GM23338 (cell line): ENCODE data around the gene EXOC4. TPM values are rescaled to one million over a fixed set of nuclear protein-coding genes. Genes with fewer than 3 reads are reported as not detected.

Experiments
- ATAC-seq: fragments of 200-7000 bp; cut with Tn5 transposase; 3 replicates; pipeline ENCODE4 v1.9.1; 2020
- DNase-seq: peaks from one replicate; pipeline ENCODE4 v3.0.0-alpha.2; 2015; ENCODE audit warnings: low spot score
- H2AFZ ChIP-seq: fragments of 200-600 bp; sonication (generic); 2 replicates; pipeline ENCODE4 v1.8.0; 2016; ENCODE audit warnings: antibody characterized with exemption, mild to moderate bottlenecking, moderate library complexity
- H3F3A ChIP-seq: fragments of 200-600 bp; sonication (generic); replicated peaks from 2 replicates; pipeline ENCODE4 v1.8.0; 2017; ENCODE audit warnings: antibody characterized with exemption, mixed run types, low read depth
- H3K27ac ChIP-seq: fragments of 200-600 bp; sonication (generic); 2 replicates; pipeline ENCODE4 v1.6.1; 2016; ENCODE audit warnings: low read depth
- H3K27me3 ChIP-seq: fragments of 200-600 bp; sonication (generic); 2 replicates; pipeline ENCODE4 v1.8.0; 2016; ENCODE audit warnings: mild to moderate bottlenecking, mixed run types, moderate library complexity; ENCODE audit not compliant: insufficient read depth
- H3K36me3 ChIP-seq: fragments of 200-600 bp; sonication (generic); 2 replicates; pipeline ENCODE4 v1.8.0; 2016; ENCODE audit warnings: mild to moderate bottlenecking; ENCODE audit not compliant: insufficient read depth
- H3K4me1 ChIP-seq: fragments of 200-600 bp; sonication (generic); 2 replicates; pipeline ENCODE4 v1.8.0; 2016; ENCODE audit warnings: mild to moderate bottlenecking, moderate library complexity; ENCODE audit not compliant: insufficient read depth
- H3K4me2 ChIP-seq: fragments of 200-600 bp; sonication (generic); 2 replicates; pipeline ENCODE4 v1.7.1; 2017; ENCODE audit warnings: mixed run types
- H3K4me3 ChIP-seq: fragments of 200-600 bp; sonication (generic); 2 replicates; pipeline ENCODE4 v1.6.1; 2016; ENCODE audit warnings: mixed run types
- H3K79me2 ChIP-seq: fragments of 200-600 bp; sonication (generic); replicated peaks from 2 replicates; pipeline ENCODE4 v1.8.0; 2017; ENCODE audit warnings: mild to moderate bottlenecking; ENCODE audit not compliant: insufficient read depth
- H3K9me2 ChIP-seq: fragments of 200-600 bp; sonication (generic); 2 replicates; pipeline ENCODE4 v1.8.0; 2017; ENCODE audit not compliant: insufficient read depth
- H4K20me1 ChIP-seq: fragments of 200-600 bp; sonication (generic); replicated peaks from 2 replicates; pipeline ENCODE4 v1.8.0; 2017; ENCODE audit warnings: mild to moderate bottlenecking; ENCODE audit not compliant: insufficient read depth
- H3K27ac Mint-ChIP-seq: 2 replicates; pipeline ENCODE4 v1.8.0; 2020; ENCODE audit warnings: inconsistent platforms, mild to moderate bottlenecking, moderate library complexity, mixed read lengths
- H3K27me3 Mint-ChIP-seq: 3 replicates; pipeline ENCODE4 v1.8.0; 2022; ENCODE audit warnings: low read depth, mild to moderate bottlenecking, moderate library complexity, mixed read lengths, inconsistent platforms; ENCODE audit not compliant: insufficient read depth, poor library complexity
- H3K36me3 Mint-ChIP-seq: 3 replicates; pipeline ENCODE4 v1.8.0; 2021; ENCODE audit warnings: low read depth, mild to moderate bottlenecking, inconsistent platforms, moderate library complexity, mixed read lengths
- H3K4me1 Mint-ChIP-seq: 3 replicates; pipeline ENCODE4 v1.8.0; 2020; ENCODE audit warnings: mild to moderate bottlenecking, inconsistent platforms, mixed read lengths
- H3K4me3 Mint-ChIP-seq: 3 replicates; pipeline ENCODE4 v1.8.0; 2021; ENCODE audit warnings: moderate library complexity, mild to moderate bottlenecking, inconsistent platforms, mixed read lengths
- H3K9me3 Mint-ChIP-seq: 3 replicates; pipeline ENCODE4 v1.8.0; 2020; ENCODE audit warnings: moderate library complexity, mild to moderate bottlenecking, inconsistent platforms, mixed read lengths
- CREB1 ChIP-seq: fragments of 250-450 bp; sonication (Bioruptor Pico); IDR thresholded peaks from 2 replicates; pipeline ENCODE4 v1.5.0; 2020; ENCODE audit warnings: low read depth, mild to moderate bottlenecking, moderate library complexity
- EZH2 ChIP-seq: fragments of 200-600 bp; sonication (generic); IDR thresholded peaks from one replicate; pipeline ENCODE4 v1.8.0; 2017; ENCODE audit warnings: antibody characterized with exemption, mild to moderate bottlenecking, low read depth; ENCODE audit not compliant: unreplicated experiment
- EZH2phosphoT487 ChIP-seq: fragments of 200-600 bp; sonication (generic); IDR thresholded peaks from one replicate; pipeline ENCODE4 v1.8.1; 2018; ENCODE audit warnings: antibody characterized with exemption; ENCODE audit not compliant: unreplicated experiment
- JUNB ChIP-seq: IDR thresholded peaks from one replicate; pipeline ENCODE4 v1.6.1; 2016; ENCODE audit warnings: antibody characterized with exemption; ENCODE audit not compliant: unreplicated experiment
- NANOG ChIP-seq: IDR thresholded peaks from 2 replicates; pipeline ENCODE4 v1.6.1; 2016; ENCODE audit warnings: antibody characterized with exemption, borderline replicate concordance
- POLR2AphosphoS5 ChIP-seq: IDR thresholded peaks from 2 replicates; pipeline ENCODE4 v1.6.1; 2016; ENCODE audit warnings: antibody characterized with exemption, low read depth
- STAT1 ChIP-seq: IDR thresholded peaks from one replicate; pipeline ENCODE4 v1.6.1; 2016; ENCODE audit warnings: antibody characterized with exemption; ENCODE audit not compliant: unreplicated experiment
- ZNF114 ChIP-seq: fragments of 250-450 bp; sonication (Bioruptor Pico); IDR thresholded peaks from 2 replicates; pipeline ENCODE4 v1.5.0; 2020; ENCODE audit warnings: mild to moderate bottlenecking, moderate library complexity
- ZNF331 ChIP-seq: fragments of 250-450 bp; sonication (Bioruptor Pico); IDR thresholded peaks from 2 replicates; pipeline ENCODE4 v1.5.0; 2020; ENCODE audit warnings: low read depth, mild to moderate bottlenecking, moderate library complexity
- polyA plus RNA-seq: library from polyadenylated mRNA; unstranded; fragments of >200 nt; fragmentation: Nextera tagmentation; extraction: Ambion mirVana; gene quantifications from 2 replicates; pipeline ENCODE4 v1.2.1, GENCODE V29; 2016
- total RNA-seq: library from RNA; depleted of rRNA; stranded (reverse); fragments of >200 nt; shearing (Covaris generic); gene quantifications from 2 replicates; pipeline ENCODE4 v1.2.3, GENCODE V29; 2014
- TF ChIP-seq, protein P1 (sequence below): IDR thresholded peaks from one replicate; pipeline ENCODE4 v1.6.1; 2018; ENCODE audit warnings: antibody characterized with exemption; ENCODE audit not compliant: unreplicated experiment
- TF ChIP-seq, protein P2 (sequence below): fragments of 250-450 bp; sonication (Bioruptor Pico); IDR thresholded peaks from 2 replicates; pipeline ENCODE4 v1.5.0; 2020; ENCODE audit warnings: mild to moderate bottlenecking, moderate library complexity
- TF ChIP-seq, protein P3 (sequence below), 2 experiments: fragments of 200-600 bp in 1 of 2; sonication (generic) in 1 of 2; conservative IDR thresholded peaks; 2 replicates each; pipeline versions ENCODE4 v1.5.1 to v1.6.1; 2016 to 2017; ENCODE audit warnings: antibody characterized with exemption in 2 of 2, low read depth in 2 of 2, mild to moderate bottlenecking in 2 of 2, moderate library complexity in 1 of 2
- TF ChIP-seq, protein P4 (sequence below): IDR thresholded peaks from 2 replicates; pipeline ENCODE4 v1.6.1; 2016; ENCODE audit warnings: antibody characterized with exemption

EXOC4 gene
- total and polyA plus RNA-seq, 2 experiments from 2014 or later = 37.5 to 52.7 TPM

DNA sequence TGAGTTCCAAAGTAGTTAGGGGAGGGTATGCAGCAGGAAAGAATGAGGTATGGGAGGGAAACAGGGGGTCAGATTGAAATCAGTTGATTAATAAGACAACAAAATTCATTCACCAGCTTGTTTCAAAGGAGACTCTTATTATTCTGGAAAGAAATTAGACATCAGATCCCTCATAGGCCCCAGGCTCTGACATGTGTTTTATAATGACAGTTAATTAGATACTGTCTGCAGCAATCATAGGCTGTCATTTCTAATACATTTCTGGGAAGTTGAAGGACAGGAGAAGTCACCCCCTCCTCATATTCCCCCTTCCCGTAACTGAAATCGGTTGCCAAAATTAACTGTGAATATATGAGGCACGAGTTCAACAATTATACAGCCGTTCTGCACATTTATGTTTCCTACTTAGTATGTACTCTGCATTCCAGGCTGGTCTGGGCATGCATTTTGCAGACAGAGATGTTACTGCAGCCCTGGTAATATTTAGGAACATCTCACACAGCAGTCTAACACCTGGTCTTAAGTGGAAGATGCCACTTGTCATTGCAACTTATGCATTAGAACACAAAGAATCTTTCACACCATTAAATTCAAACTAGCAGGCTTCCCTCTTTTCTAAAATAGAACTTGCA, 519.0 kb downstream of the EXOC4 start:
- Histone ChIP-seq H4K20me1 (0 out of 2 replicates have a peak, but pooled peaks cover 5% of the 10 kb centered on the region), H3K79me2 (no peaks in the 10 kb centered on the region), H3K36me3 (no peaks in the 10 kb centered on the region), H2AFZ (no peak overlapping the region), H3K27ac (no peak overlapping the region), H3K9me2 (no peaks in the 10 kb centered on the region), H3K4me1 (peaks cover 14% of the 10 kb centered on the region), H3F3A (no peaks in the 10 kb centered on the region), H3K4me3 (no peak overlapping the region), H3K4me2 (no peak overlapping the region), H3K27me3 (no peaks in the 10 kb centered on the region)
- peaks cover 25% of the 10 kb centered on the region for H3K4me1 Mint-ChIP-seq
- no peaks in the 10 kb centered on the region for H3K36me3 Mint-ChIP-seq
- H3K9me3 Mint-ChIP-seq = no peaks in the 10 kb centered on the region
- no peak overlapping the region for H3K4me3 Mint-ChIP-seq
- H3K27ac Mint-ChIP-seq = no peak overlapping the region
- DNase-seq (no peak), ATAC-seq (no peak)
- H3K27me3 Mint-ChIP-seq = peaks cover 2% of the 10 kb centered on the region
- TF ChIP-seq, protein P1, sequence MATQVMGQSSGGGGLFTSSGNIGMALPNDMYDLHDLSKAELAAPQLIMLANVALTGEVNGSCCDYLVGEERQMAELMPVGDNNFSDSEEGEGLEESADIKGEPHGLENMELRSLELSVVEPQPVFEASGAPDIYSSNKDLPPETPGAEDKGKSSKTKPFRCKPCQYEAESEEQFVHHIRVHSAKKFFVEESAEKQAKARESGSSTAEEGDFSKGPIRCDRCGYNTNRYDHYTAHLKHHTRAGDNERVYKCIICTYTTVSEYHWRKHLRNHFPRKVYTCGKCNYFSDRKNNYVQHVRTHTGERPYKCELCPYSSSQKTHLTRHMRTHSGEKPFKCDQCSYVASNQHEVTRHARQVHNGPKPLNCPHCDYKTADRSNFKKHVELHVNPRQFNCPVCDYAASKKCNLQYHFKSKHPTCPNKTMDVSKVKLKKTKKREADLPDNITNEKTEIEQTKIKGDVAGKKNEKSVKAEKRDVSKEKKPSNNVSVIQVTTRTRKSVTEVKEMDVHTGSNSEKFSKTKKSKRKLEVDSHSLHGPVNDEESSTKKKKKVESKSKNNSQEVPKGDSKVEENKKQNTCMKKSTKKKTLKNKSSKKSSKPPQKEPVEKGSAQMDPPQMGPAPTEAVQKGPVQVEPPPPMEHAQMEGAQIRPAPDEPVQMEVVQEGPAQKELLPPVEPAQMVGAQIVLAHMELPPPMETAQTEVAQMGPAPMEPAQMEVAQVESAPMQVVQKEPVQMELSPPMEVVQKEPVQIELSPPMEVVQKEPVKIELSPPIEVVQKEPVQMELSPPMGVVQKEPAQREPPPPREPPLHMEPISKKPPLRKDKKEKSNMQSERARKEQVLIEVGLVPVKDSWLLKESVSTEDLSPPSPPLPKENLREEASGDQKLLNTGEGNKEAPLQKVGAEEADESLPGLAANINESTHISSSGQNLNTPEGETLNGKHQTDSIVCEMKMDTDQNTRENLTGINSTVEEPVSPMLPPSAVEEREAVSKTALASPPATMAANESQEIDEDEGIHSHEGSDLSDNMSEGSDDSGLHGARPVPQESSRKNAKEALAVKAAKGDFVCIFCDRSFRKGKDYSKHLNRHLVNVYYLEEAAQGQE = no peak
- TF ChIP-seq EZH2 = no peak
- no peak for TF ChIP-seq ZNF114 (CRISPR knock-in tag)
- no peak for TF ChIP-seq ZNF331 (CRISPR knock-in tag)
- no peak for TF ChIP-seq STAT1
- TF ChIP-seq CREB1 (CRISPR knock-in tag) = no peak
- no peak for TF ChIP-seq EZH2phosphoT487
- no peak for TF ChIP-seq POLR2AphosphoS5
- no peak for TF ChIP-seq JUNB
- TF ChIP-seq, protein P2, sequence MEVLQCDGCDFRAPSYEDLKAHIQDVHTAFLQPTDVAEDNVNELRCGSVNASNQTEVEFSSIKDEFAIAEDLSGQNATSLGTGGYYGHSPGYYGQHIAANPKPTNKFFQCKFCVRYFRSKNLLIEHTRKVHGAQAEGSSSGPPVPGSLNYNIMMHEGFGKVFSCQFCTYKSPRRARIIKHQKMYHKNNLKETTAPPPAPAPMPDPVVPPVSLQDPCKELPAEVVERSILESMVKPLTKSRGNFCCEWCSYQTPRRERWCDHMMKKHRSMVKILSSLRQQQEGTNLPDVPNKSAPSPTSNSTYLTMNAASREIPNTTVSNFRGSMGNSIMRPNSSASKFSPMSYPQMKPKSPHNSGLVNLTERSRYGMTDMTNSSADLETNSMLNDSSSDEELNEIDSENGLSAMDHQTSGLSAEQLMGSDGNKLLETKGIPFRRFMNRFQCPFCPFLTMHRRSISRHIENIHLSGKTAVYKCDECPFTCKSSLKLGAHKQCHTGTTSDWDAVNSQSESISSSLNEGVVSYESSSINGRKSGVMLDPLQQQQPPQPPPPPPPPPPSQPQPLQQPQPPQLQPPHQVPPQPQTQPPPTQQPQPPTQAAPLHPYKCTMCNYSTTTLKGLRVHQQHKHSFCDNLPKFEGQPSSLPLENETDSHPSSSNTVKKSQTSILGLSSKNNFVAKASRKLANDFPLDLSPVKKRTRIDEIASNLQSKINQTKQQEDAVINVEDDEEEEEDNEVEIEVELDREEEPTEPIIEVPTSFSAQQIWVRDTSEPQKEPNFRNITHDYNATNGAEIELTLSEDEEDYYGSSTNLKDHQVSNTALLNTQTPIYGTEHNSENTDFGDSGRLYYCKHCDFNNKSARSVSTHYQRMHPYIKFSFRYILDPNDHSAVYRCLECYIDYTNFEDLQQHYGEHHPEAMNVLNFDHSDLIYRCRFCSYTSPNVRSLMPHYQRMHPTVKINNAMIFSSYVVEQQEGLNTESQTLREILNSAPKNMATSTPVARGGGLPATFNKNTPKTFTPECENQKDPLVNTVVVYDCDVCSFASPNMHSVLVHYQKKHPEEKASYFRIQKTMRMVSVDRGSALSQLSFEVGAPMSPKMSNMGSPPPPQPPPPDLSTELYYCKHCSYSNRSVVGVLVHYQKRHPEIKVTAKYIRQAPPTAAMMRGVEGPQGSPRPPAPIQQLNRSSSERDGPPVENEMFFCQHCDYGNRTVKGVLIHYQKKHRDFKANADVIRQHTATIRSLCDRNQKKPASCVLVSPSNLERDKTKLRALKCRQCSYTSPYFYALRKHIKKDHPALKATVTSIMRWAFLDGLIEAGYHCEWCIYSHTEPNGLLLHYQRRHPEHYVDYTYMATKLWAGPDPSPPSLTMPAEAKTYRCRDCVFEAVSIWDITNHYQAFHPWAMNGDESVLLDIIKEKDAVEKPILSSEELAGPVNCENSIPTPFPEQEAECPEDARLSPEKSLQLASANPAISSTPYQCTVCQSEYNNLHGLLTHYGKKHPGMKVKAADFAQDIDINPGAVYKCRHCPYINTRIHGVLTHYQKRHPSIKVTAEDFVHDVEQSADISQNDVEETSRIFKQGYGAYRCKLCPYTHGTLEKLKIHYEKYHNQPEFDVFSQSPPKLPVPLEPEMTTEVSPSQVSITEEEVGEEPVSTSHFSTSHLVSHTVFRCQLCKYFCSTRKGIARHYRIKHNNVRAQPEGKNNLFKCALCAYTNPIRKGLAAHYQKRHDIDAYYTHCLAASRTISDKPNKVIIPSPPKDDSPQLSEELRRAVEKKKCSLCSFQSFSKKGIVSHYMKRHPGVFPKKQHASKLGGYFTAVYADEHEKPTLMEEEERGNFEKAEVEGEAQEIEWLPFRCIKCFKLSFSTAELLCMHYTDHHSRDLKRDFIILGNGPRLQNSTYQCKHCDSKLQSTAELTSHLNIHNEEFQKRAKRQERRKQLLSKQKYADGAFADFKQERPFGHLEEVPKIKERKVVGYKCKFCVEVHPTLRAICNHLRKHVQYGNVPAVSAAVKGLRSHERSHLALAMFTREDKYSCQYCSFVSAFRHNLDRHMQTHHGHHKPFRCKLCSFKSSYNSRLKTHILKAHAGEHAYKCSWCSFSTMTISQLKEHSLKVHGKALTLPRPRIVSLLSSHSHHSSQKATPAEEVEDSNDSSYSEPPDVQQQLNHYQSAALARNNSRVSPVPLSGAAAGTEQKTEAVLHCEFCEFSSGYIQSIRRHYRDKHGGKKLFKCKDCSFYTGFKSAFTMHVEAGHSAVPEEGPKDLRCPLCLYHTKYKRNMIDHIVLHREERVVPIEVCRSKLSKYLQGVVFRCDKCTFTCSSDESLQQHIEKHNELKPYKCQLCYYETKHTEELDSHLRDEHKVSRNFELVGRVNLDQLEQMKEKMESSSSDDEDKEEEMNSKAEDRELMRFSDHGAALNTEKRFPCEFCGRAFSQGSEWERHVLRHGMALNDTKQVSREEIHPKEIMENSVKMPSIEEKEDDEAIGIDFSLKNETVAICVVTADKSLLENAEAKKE (CRISPR knock-in tag) = no peak
- TF ChIP-seq, protein P3, sequence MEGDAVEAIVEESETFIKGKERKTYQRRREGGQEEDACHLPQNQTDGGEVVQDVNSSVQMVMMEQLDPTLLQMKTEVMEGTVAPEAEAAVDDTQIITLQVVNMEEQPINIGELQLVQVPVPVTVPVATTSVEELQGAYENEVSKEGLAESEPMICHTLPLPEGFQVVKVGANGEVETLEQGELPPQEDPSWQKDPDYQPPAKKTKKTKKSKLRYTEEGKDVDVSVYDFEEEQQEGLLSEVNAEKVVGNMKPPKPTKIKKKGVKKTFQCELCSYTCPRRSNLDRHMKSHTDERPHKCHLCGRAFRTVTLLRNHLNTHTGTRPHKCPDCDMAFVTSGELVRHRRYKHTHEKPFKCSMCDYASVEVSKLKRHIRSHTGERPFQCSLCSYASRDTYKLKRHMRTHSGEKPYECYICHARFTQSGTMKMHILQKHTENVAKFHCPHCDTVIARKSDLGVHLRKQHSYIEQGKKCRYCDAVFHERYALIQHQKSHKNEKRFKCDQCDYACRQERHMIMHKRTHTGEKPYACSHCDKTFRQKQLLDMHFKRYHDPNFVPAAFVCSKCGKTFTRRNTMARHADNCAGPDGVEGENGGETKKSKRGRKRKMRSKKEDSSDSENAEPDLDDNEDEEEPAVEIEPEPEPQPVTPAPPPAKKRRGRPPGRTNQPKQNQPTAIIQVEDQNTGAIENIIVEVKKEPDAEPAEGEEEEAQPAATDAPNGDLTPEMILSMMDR (conservative IDR thresholded peaks at IDR 0.05; ENCODE audit: low read depth in 2 of 2) = no peak
- no peak for TF ChIP-seq NANOG
- TF ChIP-seq, protein P4, sequence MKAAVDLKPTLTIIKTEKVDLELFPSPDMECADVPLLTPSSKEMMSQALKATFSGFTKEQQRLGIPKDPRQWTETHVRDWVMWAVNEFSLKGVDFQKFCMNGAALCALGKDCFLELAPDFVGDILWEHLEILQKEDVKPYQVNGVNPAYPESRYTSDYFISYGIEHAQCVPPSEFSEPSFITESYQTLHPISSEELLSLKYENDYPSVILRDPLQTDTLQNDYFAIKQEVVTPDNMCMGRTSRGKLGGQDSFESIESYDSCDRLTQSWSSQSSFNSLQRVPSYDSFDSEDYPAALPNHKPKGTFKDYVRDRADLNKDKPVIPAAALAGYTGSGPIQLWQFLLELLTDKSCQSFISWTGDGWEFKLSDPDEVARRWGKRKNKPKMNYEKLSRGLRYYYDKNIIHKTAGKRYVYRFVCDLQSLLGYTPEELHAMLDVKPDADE = no peak
